HEK293 (cell line): ENCODE results near the gene LCN10.
A peak's percentile ranks its signal among the peaks of the same experiment; 100 is the strongest.

Source experiments
- FEZF1 ChIP-seq: fragments of 450-650 bp; formaldehyde crosslinking; IDR thresholded peaks from 2 replicates; pipeline ENCODE4 v1.5.1; 2016; ENCODE audit warnings: missing biosample characterization, missing genetic modification characterization
- GLI2 ChIP-seq: fragments of 450-650 bp; formaldehyde crosslinking; IDR thresholded peaks from 2 replicates; pipeline ENCODE4; 2017; ENCODE audit warnings: missing biosample characterization, missing genetic modification characterization, low read depth, borderline replicate concordance
- GLIS1 ChIP-seq: fragments of 450-650 bp; formaldehyde crosslinking; IDR thresholded peaks from 2 replicates; pipeline ENCODE4 v1.5.1; 2016; ENCODE audit warnings: missing biosample characterization, missing genetic modification characterization
- KLF1 ChIP-seq: fragments of 450-650 bp; formaldehyde crosslinking; IDR thresholded peaks from 2 replicates; pipeline ENCODE4 v1.5.1; 2016; ENCODE audit warnings: missing biosample characterization, missing genetic modification characterization
- KLF7 ChIP-seq: fragments of 450-650 bp; formaldehyde crosslinking; IDR thresholded peaks from 2 replicates; pipeline ENCODE4 v1.5.1; 2016; ENCODE audit warnings: missing biosample characterization, missing genetic modification characterization, borderline replicate concordance
- SALL2 ChIP-seq: fragments of 450-650 bp; formaldehyde crosslinking; IDR thresholded peaks from 2 replicates; pipeline ENCODE4 v1.5.0; 2017; ENCODE audit warnings: missing biosample characterization, mild to moderate bottlenecking, missing genetic modification characterization, borderline replicate concordance
- ZNF138 ChIP-seq: fragments of 450-650 bp; formaldehyde crosslinking; IDR thresholded peaks from 2 replicates; pipeline ENCODE4 v1.5.1; 2016; ENCODE audit warnings: missing biosample characterization, missing genetic modification characterization, borderline replicate concordance
- ZNF184 ChIP-seq: fragments of 450-650 bp; IDR thresholded peaks from 2 replicates; pipeline ENCODE4 v1.5.1; 2018; ENCODE audit warnings: missing biosample characterization, mild to moderate bottlenecking, missing genetic modification characterization
- ZNF248 ChIP-seq: fragments of 450-650 bp; formaldehyde crosslinking; IDR thresholded peaks from 2 replicates; pipeline ENCODE4 v1.5.1; 2017; ENCODE audit warnings: missing biosample characterization, missing genetic modification characterization
- ZNF266 ChIP-seq: fragments of 450-650 bp; formaldehyde crosslinking; IDR thresholded peaks from 2 replicates; pipeline ENCODE4 v1.5.1; 2016; ENCODE audit warnings: missing biosample characterization, missing genetic modification characterization, low read depth
- ZNF341 ChIP-seq: fragments of 450-650 bp; formaldehyde crosslinking; IDR thresholded peaks from 2 replicates; pipeline ENCODE4; 2016; ENCODE audit warnings: low read depth, missing biosample characterization, missing genetic modification characterization
- ZNF423 ChIP-seq: fragments of 450-650 bp; formaldehyde crosslinking; IDR thresholded peaks from 2 replicates; pipeline ENCODE4 v1.5.1; 2016; ENCODE audit warnings: missing biosample characterization, missing genetic modification characterization
- ZNF426 ChIP-seq: fragments of 450-650 bp; formaldehyde crosslinking; IDR thresholded peaks from 2 replicates; pipeline ENCODE4 v1.5.1; 2017; ENCODE audit warnings: missing biosample characterization, missing genetic modification characterization, mild to moderate bottlenecking, inconsistent platforms, moderate library complexity
- ZNF623 ChIP-seq: fragments of 450-650 bp; formaldehyde crosslinking; IDR thresholded peaks from 2 replicates; pipeline ENCODE4 v1.5.1; 2016; ENCODE audit warnings: missing biosample characterization, missing genetic modification characterization
- ZNF76 ChIP-seq: fragments of 450-650 bp; formaldehyde crosslinking; IDR thresholded peaks from 2 replicates; pipeline ENCODE4; 2016; ENCODE audit warnings: low read depth, missing biosample characterization, missing genetic modification characterization, borderline replicate concordance
- TF ChIP-seq, protein P1 (sequence below): fragments of 450-650 bp; formaldehyde crosslinking; conservative IDR thresholded peaks from 2 replicates; pipeline ENCODE4 v1.5.1; 2016; ENCODE audit warnings: low read depth, missing biosample characterization, missing genetic modification characterization
- TF ChIP-seq, protein P2 (sequence below): fragments of 450-650 bp; formaldehyde crosslinking; IDR thresholded peaks from 2 replicates; pipeline ENCODE4 v1.5.1; 2016; ENCODE audit warnings: missing biosample characterization, missing genetic modification characterization, borderline replicate concordance
- TF ChIP-seq, protein P3 (sequence below): fragments of 450-650 bp; IDR thresholded peaks from 2 replicates; pipeline ENCODE4 v1.5.1; 2018; ENCODE audit warnings: missing biosample characterization, missing genetic modification characterization

LCN10 gene

DNA sequence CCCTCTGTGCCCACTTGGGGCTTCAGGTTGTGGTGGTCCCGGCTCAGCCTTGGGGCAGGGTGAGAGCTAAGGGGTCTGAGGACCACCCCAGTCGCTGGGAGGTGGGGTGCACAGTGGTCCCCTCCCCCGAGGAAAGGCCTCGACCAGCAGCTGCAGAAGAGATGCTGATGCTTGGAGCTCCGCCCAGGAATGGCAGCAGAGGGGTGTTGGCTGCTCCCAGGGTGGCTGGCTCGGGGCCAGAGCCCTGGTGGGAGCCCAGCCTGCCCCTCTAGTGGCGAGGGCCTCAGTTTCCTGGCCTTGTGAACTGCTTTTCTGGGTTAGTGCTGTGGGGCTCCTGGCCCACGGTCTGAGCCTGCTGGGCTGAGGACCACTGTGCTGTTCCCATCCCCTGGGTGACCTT is 29.2 kb downstream of the LCN10 start (continued):
- no peak for TF ChIP-seq ZNF423 (tag by site-specific recombination)
- TF ChIP-seq FEZF1 = no peak
- peak; percentile 87 for TF ChIP-seq KLF1 (tag by site-specific recombination)
- no peak for TF ChIP-seq ZNF184 (tag by site-specific recombination)
- TF ChIP-seq ZNF426 (tag by site-specific recombination) = no peak
- TF ChIP-seq GLIS1 (tag by site-specific recombination) = peak; percentile 65
- no peak for TF ChIP-seq ZNF138 (tag by site-specific recombination)
- TF ChIP-seq ZNF266 = no peak
- TF ChIP-seq ZNF76 = no peak
- no peak for TF ChIP-seq ZNF248 (tag by site-specific recombination)
- no peak for TF ChIP-seq ZNF623 (tag by site-specific recombination)
- peak; percentile 99 for TF ChIP-seq ZNF341
- TF ChIP-seq, protein P1, sequence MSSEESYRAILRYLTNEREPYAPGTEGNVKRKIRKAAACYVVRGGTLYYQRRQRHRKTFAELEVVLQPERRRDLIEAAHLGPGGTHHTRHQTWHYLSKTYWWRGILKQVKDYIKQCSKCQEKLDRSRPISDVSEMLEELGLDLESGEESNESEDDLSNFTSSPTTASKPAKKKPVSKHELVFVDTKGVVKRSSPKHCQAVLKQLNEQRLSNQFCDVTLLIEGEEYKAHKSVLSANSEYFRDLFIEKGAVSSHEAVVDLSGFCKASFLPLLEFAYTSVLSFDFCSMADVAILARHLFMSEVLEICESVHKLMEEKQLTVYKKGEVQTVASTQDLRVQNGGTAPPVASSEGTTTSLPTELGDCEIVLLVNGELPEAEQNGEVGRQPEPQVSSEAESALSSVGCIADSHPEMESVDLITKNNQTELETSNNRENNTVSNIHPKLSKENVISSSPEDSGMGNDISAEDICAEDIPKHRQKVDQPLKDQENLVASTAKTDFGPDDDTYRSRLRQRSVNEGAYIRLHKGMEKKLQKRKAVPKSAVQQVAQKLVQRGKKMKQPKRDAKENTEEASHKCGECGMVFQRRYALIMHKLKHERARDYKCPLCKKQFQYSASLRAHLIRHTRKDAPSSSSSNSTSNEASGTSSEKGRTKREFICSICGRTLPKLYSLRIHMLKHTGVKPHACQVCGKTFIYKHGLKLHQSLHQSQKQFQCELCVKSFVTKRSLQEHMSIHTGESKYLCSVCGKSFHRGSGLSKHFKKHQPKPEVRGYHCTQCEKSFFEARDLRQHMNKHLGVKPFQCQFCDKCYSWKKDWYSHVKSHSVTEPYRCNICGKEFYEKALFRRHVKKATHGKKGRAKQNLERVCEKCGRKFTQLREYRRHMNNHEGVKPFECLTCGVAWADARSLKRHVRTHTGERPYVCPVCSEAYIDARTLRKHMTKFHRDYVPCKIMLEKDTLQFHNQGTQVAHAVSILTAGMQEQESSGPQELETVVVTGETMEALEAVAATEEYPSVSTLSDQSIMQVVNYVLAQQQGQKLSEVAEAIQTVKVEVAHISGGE (tag by site-specific recombination) = no peak
- no peak for TF ChIP-seq SALL2 (tag by site-specific recombination)
- TF ChIP-seq, protein P2, sequence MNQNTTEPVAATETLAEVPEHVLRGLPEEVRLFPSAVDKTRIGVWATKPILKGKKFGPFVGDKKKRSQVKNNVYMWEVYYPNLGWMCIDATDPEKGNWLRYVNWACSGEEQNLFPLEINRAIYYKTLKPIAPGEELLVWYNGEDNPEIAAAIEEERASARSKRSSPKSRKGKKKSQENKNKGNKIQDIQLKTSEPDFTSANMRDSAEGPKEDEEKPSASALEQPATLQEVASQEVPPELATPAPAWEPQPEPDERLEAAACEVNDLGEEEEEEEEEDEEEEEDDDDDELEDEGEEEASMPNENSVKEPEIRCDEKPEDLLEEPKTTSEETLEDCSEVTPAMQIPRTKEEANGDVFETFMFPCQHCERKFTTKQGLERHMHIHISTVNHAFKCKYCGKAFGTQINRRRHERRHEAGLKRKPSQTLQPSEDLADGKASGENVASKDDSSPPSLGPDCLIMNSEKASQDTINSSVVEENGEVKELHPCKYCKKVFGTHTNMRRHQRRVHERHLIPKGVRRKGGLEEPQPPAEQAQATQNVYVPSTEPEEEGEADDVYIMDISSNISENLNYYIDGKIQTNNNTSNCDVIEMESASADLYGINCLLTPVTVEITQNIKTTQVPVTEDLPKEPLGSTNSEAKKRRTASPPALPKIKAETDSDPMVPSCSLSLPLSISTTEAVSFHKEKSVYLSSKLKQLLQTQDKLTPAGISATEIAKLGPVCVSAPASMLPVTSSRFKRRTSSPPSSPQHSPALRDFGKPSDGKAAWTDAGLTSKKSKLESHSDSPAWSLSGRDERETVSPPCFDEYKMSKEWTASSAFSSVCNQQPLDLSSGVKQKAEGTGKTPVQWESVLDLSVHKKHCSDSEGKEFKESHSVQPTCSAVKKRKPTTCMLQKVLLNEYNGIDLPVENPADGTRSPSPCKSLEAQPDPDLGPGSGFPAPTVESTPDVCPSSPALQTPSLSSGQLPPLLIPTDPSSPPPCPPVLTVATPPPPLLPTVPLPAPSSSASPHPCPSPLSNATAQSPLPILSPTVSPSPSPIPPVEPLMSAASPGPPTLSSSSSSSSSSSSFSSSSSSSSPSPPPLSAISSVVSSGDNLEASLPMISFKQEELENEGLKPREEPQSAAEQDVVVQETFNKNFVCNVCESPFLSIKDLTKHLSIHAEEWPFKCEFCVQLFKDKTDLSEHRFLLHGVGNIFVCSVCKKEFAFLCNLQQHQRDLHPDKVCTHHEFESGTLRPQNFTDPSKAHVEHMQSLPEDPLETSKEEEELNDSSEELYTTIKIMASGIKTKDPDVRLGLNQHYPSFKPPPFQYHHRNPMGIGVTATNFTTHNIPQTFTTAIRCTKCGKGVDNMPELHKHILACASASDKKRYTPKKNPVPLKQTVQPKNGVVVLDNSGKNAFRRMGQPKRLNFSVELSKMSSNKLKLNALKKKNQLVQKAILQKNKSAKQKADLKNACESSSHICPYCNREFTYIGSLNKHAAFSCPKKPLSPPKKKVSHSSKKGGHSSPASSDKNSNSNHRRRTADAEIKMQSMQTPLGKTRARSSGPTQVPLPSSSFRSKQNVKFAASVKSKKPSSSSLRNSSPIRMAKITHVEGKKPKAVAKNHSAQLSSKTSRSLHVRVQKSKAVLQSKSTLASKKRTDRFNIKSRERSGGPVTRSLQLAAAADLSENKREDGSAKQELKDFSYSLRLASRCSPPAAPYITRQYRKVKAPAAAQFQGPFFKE (tag by site-specific recombination) = no peak
- peak; percentile 38; the same call in 1 of the 2 replicates for TF ChIP-seq KLF7 (tag by site-specific recombination)
- TF ChIP-seq, protein P3, sequence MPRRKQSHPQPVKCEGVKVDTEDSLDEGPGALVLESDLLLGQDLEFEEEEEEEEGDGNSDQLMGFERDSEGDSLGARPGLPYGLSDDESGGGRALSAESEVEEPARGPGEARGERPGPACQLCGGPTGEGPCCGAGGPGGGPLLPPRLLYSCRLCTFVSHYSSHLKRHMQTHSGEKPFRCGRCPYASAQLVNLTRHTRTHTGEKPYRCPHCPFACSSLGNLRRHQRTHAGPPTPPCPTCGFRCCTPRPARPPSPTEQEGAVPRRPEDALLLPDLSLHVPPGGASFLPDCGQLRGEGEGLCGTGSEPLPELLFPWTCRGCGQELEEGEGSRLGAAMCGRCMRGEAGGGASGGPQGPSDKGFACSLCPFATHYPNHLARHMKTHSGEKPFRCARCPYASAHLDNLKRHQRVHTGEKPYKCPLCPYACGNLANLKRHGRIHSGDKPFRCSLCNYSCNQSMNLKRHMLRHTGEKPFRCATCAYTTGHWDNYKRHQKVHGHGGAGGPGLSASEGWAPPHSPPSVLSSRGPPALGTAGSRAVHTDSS (tag by site-specific recombination) = no peak
- no peak for TF ChIP-seq GLI2
- TF ChIP-seq, all 188 proteins: peak for 17
